ENCODE results near the gene CCDC183.
"Not testable (repeated sequence)": the region's sequence is repeated elsewhere in the genome, so short reads cannot be mapped to it uniquely, and the experiment has no call there.

The CCDC183 gene

DNA sequence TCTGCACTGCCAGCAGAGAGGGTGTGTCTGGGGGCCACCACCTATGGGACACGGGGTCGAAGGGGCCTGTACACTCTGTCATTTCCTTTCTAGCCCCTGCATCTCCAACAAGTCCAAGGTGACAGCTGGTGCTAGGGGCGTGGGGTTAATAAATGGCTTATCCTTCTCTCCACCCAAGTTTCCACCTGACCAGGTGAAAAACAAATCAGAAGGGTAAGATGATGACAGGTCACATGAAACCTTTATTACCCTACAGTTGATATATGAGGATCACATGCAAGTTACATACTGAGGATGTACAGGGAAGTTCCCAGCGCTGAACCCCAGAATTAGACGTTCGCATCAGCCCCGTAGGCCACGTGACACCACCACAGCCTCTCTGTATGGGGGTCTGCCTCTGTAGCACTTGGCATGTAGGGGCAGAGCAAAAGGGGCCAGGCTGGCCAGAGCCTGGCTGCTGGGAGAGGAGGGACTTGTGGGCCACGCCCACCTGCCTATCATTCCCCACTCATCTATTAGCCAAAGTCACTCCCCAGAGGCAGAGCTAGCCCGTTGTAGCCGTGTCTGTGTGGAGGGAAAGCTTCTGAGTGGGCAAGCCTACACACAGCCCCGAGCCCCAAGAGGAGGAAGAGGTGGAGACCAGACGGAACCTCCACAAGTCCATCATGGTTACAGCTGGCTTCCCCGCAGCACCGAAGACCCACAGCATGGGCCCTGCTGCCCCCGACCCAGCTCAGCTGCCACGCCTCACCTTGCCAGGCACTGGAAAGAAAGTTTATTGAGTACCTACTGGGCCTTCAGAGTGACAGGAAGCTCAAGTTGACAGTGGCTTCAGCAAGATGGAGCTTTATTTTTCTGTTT is 2.8 kb upstream of the CCDC183 start:
- H3K4me3 ChIP-seq (replicated peaks; ENCODE audit: low read depth, low read length) = no peak overlapping the region
- H3K27me3 ChIP-seq (replicated peaks; ENCODE audit: control insufficient read depth, insufficient read depth, low read length) = no peaks in the 10 kb centered on the region; the same call in 1 of the 2 replicates
- TF ChIP-seq, protein P1, sequence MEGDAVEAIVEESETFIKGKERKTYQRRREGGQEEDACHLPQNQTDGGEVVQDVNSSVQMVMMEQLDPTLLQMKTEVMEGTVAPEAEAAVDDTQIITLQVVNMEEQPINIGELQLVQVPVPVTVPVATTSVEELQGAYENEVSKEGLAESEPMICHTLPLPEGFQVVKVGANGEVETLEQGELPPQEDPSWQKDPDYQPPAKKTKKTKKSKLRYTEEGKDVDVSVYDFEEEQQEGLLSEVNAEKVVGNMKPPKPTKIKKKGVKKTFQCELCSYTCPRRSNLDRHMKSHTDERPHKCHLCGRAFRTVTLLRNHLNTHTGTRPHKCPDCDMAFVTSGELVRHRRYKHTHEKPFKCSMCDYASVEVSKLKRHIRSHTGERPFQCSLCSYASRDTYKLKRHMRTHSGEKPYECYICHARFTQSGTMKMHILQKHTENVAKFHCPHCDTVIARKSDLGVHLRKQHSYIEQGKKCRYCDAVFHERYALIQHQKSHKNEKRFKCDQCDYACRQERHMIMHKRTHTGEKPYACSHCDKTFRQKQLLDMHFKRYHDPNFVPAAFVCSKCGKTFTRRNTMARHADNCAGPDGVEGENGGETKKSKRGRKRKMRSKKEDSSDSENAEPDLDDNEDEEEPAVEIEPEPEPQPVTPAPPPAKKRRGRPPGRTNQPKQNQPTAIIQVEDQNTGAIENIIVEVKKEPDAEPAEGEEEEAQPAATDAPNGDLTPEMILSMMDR (IDR thresholded peaks at IDR 0.05; ENCODE audit: insufficient read depth, low read length, poor library complexity, severe bottlenecking) = no peak
- H3K36me3 ChIP-seq (ENCODE audit: control insufficient read depth, insufficient read depth, low read length) = no peaks in the 10 kb centered on the region; the same call in 1 of the 2 replicates
- DNase-seq (ENCODE audit: extremely low read depth, insufficient read length) = no peak

DNA sequence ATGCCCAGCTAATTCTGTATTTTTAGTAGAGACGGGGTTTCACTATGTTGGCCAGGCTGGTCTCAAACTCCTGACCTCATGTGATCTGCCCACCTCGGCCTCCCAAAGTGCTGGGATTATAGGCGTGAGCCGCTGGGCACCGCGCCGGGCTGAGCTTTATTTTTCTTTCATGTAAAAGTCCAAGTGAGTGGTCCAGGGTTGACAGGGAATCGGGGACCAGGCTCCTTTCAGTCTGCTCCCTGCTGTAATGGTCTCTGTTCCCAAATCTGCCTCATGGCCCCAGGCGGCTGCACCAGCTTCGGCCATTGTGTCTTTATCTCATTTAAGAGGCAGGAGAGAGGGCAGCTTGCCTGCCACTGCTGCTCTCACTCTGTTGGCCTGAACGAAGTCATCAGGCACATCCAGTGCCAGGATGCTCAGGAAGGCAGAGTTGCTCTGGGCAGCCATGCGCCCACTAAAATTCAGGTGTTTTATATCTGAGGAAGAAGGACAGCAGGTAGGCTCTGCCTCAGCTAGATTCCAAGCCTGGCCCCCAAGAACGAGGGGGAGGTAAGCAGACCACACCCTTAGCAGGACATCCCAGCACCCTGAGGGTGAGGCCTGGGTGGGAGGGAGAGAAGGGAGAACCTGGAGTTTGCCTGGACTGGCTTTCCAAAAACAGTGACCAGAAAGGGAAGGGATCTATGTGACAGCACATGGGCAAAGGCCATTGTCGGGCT is 1.7 kb upstream of the CCDC183 start:
- H3K27me3 ChIP-seq (replicated peaks; ENCODE audit: control insufficient read depth, insufficient read depth, low read length) = peaks cover 2% of the 10 kb centered on the region
- TF ChIP-seq, protein P1 (IDR thresholded peaks at IDR 0.05; ENCODE audit: insufficient read depth, low read length, poor library complexity, severe bottlenecking) = no peak
- no peak overlapping the region for H3K4me3 ChIP-seq (replicated peaks; ENCODE audit: low read depth, low read length)
- H3K36me3 ChIP-seq (ENCODE audit: control insufficient read depth, insufficient read depth, low read length) = no peaks in the 10 kb centered on the region; the same call in 1 of the 2 replicates
- no peak for DNase-seq (ENCODE audit: extremely low read depth, insufficient read length)

DNA sequence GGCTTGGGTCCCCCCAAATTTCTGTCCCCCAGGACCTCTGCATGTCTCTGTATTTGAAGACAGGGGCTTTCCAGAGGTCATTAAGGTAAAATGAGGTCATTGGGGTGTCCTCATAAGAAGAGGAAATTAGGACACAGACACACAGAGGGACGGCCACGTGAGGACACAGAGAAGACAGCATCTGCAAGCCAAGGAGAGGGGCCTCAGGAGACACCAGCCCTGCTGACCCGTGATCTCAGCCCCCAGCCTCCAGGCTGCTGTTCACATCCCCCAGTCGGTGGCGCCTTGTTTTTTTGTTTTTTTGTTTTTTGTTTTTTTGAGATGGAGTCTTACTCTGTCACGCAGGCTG is 1.2 kb upstream of the CCDC183 start:
- H3K27me3 ChIP-seq (replicated peaks; ENCODE audit: control insufficient read depth, insufficient read depth, low read length) = peaks cover 2% of the 10 kb centered on the region
- DNase-seq (ENCODE audit: extremely low read depth, insufficient read length) = no peak
- TF ChIP-seq, protein P1 (IDR thresholded peaks at IDR 0.05; ENCODE audit: insufficient read depth, low read length, poor library complexity, severe bottlenecking) = no peak
- no peak overlapping the region for H3K4me3 ChIP-seq (replicated peaks; ENCODE audit: low read depth, low read length)
- no peaks in the 10 kb centered on the region; the same call in 1 of the 2 replicates for H3K36me3 ChIP-seq (ENCODE audit: control insufficient read depth, insufficient read depth, low read length)

DNA sequence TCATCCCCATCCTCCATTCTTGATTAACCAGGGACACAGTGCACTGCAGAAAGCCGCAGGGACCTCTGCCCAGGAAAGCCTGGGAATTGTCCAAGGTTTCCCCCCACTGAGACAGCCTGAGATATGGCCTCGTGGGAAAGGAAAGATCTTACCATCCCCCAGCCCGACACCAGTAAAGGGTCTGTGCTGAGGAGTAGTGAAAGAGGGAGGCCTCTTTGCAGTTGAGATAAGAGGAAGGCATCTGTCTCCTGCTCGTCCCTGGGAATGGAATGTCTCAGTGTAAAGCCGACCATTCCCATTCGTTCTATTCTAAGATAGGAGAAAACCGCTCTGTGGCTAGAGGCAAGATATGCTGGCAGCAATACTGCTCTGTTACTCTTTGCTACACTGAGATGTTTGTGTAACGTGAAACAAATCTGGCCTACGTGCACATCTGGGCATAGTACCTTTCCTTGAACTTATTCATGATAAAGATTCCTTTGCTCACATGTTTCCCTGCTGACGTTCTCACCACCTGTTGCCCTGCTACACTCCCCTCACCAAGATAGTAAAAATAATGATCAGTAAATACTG is 723 bp downstream of the CCDC183 start:
- not testable (repeated sequence) for H3K4me3 ChIP-seq (replicated peaks; ENCODE audit: low read depth, low read length); H3K27me3 ChIP-seq (replicated peaks; ENCODE audit: control insufficient read depth, insufficient read depth, low read length); H3K36me3 ChIP-seq (ENCODE audit: control insufficient read depth, insufficient read depth, low read length); DNase-seq (ENCODE audit: extremely low read depth, insufficient read length)

DNA sequence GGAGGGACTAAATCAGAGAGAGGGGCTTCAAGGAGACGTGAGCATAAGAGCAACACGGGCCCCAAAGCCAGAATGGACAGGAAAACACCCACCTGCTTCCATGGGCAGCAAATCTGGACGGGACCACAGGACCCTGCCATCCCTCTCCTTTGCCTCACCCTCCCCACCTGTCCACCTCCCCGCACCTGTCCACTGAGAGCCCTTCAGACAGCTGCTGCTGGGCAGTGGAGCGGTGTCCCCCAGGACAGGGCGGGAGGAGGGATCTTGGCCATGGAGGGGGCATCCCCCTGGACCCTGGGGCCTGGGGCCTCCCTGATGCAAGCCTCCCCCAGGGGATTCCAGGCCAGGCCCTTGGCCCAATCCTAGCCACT is 2.6 kb downstream of the CCDC183 start:
- Histone ChIP-seq H3K4me3 (replicated peaks; ENCODE audit: low read depth, low read length) (no peak overlapping the region), H3K27me3 (replicated peaks; ENCODE audit: control insufficient read depth, insufficient read depth, low read length) (peaks cover 2% of the 10 kb centered on the region), H3K36me3 (ENCODE audit: control insufficient read depth, insufficient read depth, low read length) (no peaks in the 10 kb centered on the region)
- TF ChIP-seq, protein P1 (IDR thresholded peaks at IDR 0.05; ENCODE audit: insufficient read depth, low read length, poor library complexity, severe bottlenecking) = no peak
- no peak for DNase-seq (ENCODE audit: extremely low read depth, insufficient read length)

Data from GM06990 (cell line).